PFSK-1 (cell line): Measurements from ENCODE around the gene CORT.

Experiments used
- FOXP2 ChIP-seq: optimal IDR thresholded peaks from 2 replicates; pipeline ENCODE3; 2011; ENCODE audit warnings: borderline replicate concordance, control low read depth, inconsistent platforms; ENCODE audit not compliant: insufficient read depth; ENCODE audit errors: extremely low read length, extremely low read depth
- POLR2AphosphoS5 ChIP-seq: IDR thresholded peaks from 2 replicates; pipeline ENCODE4 v1.6.1; 2012; ENCODE audit warnings: low read depth, mild to moderate bottlenecking, control low read depth, low read length, moderate library complexity
- SIN3A ChIP-seq: IDR thresholded peaks from 2 replicates; pipeline ENCODE4 v1.6.1; 2012; ENCODE audit warnings: mild to moderate bottlenecking, low read length, moderate library complexity, borderline replicate concordance; ENCODE audit not compliant: insufficient read depth
- TAF1 ChIP-seq: IDR thresholded peaks from 2 replicates; pipeline ENCODE4 v1.6.1; 2012; ENCODE audit warnings: low read length, control low read depth, borderline replicate concordance; ENCODE audit not compliant: insufficient read depth
- TF ChIP-seq, protein P1 (sequence below), 2 experiments: IDR thresholded peaks; 2 replicates each; pipeline versions ENCODE4 v1.6.1 to v1.8.0; 2011 to 2012; ENCODE audit warnings: low read depth in 2 of 2, low read length in 2 of 2, control low read depth in 1 of 2, inconsistent platforms in 1 of 2, mild to moderate bottlenecking in 1 of 2, moderate library complexity in 1 of 2; ENCODE audit not compliant: insufficient read depth in 1 of 2

The CORT gene

DNA sequence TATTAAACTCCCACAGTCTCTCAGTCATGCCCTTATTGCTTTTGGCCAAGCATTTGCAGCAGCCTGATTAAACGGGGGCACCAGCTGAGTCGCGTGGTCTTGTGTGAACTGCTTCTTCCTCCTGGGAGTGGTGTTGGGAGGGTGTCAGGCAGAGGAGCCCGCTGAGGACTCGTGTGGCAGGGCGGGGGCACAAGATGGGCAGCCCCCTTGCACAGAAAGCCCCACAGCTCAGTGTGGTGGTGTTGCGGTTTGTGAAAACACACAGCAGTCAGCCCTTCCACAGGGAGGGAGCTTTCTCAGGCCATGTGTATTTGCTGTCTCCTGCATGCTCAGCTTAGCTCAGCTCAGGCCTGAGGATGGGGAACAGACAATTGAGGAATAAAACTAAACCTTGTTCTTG, 47.3 kb downstream of the CORT start:
- TF ChIP-seq FOXP2 = no peak
- no peak for TF ChIP-seq SIN3A

DNA sequence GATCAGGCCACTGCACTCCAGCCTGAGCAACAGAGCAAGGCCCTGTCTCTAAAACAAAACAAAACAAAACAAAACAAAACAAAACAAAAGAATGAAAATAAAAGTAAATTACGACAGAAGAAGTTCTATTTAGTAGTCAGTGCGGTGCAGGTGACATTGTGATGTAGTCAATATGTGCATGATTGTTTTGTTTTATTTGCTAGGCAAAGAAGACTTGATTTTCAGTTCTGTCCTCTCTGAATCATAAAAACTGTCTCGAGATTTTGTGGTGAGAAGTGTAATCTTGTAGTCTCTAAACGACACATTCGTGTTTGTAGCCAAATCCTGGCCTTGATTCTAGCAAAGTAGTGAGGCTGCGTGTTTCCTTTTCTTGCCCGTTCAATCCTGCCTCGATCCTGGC, 48.4 kb downstream of the CORT start:
- TF ChIP-seq POLR2AphosphoS5 (no peak), TAF1 (no peak), FOXP2 (no peak), SIN3A (no peak)
- TF ChIP-seq, protein P1, sequence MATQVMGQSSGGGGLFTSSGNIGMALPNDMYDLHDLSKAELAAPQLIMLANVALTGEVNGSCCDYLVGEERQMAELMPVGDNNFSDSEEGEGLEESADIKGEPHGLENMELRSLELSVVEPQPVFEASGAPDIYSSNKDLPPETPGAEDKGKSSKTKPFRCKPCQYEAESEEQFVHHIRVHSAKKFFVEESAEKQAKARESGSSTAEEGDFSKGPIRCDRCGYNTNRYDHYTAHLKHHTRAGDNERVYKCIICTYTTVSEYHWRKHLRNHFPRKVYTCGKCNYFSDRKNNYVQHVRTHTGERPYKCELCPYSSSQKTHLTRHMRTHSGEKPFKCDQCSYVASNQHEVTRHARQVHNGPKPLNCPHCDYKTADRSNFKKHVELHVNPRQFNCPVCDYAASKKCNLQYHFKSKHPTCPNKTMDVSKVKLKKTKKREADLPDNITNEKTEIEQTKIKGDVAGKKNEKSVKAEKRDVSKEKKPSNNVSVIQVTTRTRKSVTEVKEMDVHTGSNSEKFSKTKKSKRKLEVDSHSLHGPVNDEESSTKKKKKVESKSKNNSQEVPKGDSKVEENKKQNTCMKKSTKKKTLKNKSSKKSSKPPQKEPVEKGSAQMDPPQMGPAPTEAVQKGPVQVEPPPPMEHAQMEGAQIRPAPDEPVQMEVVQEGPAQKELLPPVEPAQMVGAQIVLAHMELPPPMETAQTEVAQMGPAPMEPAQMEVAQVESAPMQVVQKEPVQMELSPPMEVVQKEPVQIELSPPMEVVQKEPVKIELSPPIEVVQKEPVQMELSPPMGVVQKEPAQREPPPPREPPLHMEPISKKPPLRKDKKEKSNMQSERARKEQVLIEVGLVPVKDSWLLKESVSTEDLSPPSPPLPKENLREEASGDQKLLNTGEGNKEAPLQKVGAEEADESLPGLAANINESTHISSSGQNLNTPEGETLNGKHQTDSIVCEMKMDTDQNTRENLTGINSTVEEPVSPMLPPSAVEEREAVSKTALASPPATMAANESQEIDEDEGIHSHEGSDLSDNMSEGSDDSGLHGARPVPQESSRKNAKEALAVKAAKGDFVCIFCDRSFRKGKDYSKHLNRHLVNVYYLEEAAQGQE (IDR thresholded peaks at IDR 0.05; ENCODE audit: insufficient read depth in 1 of 2, low read depth in 2 of 2, low read length in 2 of 2) = no peak
